ENCODE data around the gene MLLT3.
"Not testable (repeated sequence)": the region's sequence is repeated elsewhere in the genome, so short reads cannot be mapped to it uniquely, and the experiment has no call there.

MLLT3 gene
- 0.69 to 7.3 (median 3.3) reads per million in 18 experiments for total RNA-seq

DNA sequence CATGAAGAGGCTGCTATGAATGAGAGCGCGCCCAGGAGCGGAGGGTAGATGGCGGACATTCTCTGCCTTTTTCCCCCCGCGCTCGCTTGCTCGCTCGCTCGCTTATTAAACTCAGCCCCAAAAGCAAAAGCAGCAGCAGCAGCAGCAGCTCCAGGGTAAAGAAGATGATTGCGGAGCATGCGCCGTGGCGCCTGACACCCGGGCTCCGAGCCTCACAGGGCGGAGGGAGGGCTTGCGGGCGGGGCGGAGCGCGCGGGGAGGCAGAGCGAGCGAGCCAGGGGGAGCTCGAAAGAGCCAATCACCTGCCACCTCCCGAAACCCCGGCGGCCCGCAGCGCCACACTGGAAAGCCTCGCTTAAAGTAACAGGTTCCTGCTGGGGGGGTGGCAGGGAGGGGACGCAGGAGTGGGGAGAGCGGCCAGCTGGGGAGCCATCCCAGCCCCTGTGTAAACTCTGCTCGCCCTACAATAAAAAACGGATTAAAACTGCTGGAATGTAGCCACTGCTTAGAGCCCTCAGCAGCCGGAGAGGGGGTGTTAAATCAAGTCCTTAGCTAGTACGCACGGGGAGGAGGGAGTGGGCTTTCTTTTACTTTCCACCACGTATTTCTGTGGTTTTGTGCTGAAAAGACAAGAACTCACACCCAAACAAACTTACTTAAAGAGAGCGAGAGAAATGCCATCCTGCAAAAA, at the start of gene MLLT3:
Gene MLLT3 (minus strand): TSS at position 170 of the 691 bp plus-strand sequence.
- peak; percentile 93 to 94 for DNase-seq

GRCh38 chr9:20671635-20672034, 49.3 kb upstream of the MLLT3 start:
- DNase-seq = no peak

DNA sequence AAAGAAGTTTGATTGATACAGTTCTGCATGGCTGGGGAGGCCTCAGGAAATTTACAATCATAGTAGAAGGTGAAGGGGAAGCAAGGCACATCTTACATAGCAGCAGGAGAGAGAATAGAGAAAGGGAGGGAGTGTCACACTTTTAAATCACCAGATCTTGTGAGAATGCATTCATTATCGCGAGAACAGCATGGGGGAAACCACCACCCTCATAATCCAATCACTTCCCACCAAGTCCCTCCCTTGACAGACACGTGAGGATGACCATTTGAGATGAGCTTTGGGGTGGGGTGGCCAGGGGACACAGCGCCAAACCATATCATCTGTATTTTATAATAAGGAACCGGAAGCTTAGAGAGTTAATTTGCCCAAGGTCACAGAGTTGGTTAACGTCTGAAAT, 48.1 kb upstream of the MLLT3 start:
- DNase-seq = no peak

- DNase-seq = no peak
Observed at GRCh38 chr9:20664501-20664900, 42.2 kb upstream of the MLLT3 start.

DNA sequence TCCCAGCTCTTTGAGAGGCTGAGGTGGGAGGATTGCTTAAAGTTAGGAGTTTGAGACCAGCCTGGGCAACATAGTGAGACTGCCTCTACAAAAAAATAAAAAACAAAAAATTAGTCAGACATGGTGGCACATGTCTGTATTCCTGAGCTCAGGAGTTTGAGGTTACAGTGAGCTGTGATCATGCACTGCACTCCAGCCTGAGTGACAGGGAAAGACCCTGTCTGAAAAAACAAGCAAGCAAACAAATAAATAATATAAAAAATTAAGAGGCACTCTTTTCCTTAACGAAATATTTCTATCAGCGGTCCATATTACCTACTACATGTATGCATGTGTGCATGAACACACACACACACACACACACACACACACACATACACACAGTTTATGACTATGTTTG, 40.8 kb upstream of the MLLT3 start:
- no peak for DNase-seq

GRCh38 chr9:20662156-20662555, 39.9 kb upstream of the MLLT3 start:
- DNase-seq = no peak

GRCh38 chr9:20659474-20659967, 37.2 kb upstream of the MLLT3 start:
- no peak for DNase-seq

GRCh38 chr9:20658677-20659473, 36.6 kb upstream of the MLLT3 start:
- DNase-seq = no peak

DNA sequence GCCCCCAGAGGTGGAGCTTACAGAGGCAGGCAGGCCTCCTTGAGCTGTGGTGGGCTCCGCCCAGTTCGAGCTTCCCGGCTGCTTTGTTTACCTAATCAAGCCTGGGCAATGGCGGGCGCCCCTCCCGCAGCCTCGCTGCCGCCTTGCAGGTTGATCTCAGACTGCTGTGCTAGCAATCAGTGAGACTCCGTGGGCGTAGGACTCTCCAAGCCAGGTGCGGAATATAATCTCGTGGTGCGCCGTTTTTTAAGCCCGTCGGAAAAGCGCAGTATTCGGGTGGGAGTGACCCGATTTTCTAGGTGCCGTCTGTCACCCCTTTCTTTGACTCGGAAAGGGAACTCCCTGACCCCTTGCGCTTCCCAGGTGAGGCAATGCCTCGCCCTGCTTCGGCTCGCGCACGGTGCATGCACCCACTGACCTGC, 36.0 kb upstream of the MLLT3 start:
- not testable (repeated sequence) for DNase-seq

- DNase-seq = peak; percentile 41 to 46
Observed at GRCh38 chr9:20651939-20652338, 29.6 kb upstream of the MLLT3 start.

- no peak for DNase-seq
Observed at GRCh38 chr9:20650750-20651299, 28.5 kb upstream of the MLLT3 start.

- no peak for DNase-seq
Observed at GRCh38 chr9:20650313-20650712, 28.0 kb upstream of the MLLT3 start.

DNA sequence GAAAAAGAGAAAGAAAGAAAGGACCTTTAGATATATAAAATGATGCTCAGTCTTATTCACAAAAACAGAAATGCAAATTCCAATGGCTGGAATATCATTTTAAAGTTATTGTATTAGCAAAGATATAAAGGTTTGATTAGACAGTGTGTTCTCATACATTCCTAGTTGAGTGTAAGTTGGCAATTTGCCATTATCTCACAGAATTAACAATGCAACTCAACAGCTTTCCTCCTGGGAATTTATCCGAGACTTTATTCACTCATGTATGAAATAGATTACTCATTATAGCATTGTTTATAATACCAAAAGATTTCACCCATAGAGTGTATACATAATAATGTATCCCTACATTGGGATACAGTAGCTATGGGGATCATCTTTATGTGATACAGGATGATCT, 27.1 kb upstream of the MLLT3 start:
- DNase-seq = no peak

GRCh38 chr9:20646656-20647055, 24.4 kb upstream of the MLLT3 start:
- DNase-seq = no peak

- no peak for DNase-seq
Observed at GRCh38 chr9:20643660-20644059, 21.4 kb upstream of the MLLT3 start.

DNA sequence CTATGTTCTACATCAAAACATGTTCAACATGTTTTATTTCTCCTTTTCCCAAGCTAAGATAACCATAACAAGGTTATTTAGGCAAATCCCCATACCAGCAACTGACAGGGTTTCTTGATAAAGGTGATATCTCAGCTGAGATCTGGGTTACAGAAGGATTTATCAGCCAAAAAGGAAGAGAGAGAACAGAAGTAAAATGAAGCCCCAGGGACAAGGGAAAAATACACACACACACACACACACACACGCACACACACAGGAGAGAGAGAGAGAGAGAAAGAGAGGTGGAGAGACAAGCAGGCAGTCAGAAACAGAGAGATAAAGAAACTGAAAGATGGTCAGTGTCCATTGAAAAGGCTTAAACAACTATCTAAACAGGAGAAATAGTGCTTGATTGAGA, 19.7 kb upstream of the MLLT3 start:
- DNase-seq = no peak

GRCh38 chr9:20640331-20641187, 18.3 kb upstream of the MLLT3 start:
- DNase-seq = no peak

GRCh38 chr9:20636888-20637440, 14.7 kb upstream of the MLLT3 start:
- DNase-seq = no peak

DNA sequence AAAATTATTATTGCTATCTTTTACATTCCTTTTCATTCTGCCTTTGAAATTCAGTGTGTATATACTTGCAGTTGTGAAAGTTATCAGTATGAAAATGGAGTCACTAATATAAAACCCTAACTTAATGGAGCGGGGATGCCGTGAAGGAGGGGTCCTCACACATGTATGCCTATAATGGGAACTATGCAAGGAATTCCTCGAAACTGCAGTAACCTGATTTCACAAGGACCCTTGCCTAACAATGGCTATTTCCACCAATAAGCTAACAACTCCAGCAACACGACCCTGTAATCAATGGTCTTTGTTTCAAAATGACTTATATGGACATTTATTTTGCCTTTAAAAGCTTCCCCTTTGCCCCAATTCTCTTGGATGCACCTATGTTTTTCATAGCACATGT, 12.6 kb upstream of the MLLT3 start:
- no peak for DNase-seq

GRCh38 chr9:20632705-20633104, 10.4 kb upstream of the MLLT3 start:
- peak in 1 of 2 donors; percentile 35 for DNase-seq

- DNase-seq = no peak
Observed at GRCh38 chr9:20630241-20630943, 8.1 kb upstream of the MLLT3 start.

DNA sequence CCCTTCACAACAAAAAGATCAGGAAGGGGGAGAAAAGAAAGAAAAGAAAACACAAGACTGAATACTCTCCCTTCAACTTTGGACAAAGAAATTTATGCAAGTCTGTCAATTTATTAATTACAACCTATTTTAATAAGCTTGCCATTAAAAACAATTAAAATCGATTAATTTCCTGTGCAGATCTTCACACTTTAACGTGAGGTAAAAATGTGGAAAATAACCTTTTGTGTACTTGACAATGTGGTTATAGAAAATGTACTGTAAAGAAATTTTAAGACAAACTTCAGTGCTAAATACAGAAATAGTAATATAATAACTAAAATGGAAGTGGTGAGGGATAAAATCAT, 2.7 kb upstream of the MLLT3 start:
- DNase-seq = no peak

Data from inflammatory macrophage (primary cell).